Right lobe of liver (tissue), 4 donors: Measurements from ENCODE around the gene GATA5.

ENCODE experiments used
- POLR2A ChIP-seq: fragments of 450-650 bp; IDR thresholded peaks from one replicate; pipeline ENCODE4 v1.6.1; 2017; ENCODE audit warnings: antibody characterized with exemption, mild to moderate bottlenecking
- TF ChIP-seq, protein P1 (sequence below), 4 donors: fragments of 200-600 bp in 3 of 4; fragments of 450-650 bp in 1 of 4; IDR thresholded peaks; one replicate each; pipeline versions ENCODE4 v1.5.1 to v1.8.0; 2016 to 2022; ENCODE audit warnings: antibody characterized with exemption in 4 of 4, mild to moderate bottlenecking in 2 of 4
- donor health status: DM: no; HTN: no; CAD: no.
- donor health status: DM: no; HTN: no; CAD: no.
- donor health status: DM: no; HTN: yes; CAD: no.

- TF ChIP-seq, protein P1, sequence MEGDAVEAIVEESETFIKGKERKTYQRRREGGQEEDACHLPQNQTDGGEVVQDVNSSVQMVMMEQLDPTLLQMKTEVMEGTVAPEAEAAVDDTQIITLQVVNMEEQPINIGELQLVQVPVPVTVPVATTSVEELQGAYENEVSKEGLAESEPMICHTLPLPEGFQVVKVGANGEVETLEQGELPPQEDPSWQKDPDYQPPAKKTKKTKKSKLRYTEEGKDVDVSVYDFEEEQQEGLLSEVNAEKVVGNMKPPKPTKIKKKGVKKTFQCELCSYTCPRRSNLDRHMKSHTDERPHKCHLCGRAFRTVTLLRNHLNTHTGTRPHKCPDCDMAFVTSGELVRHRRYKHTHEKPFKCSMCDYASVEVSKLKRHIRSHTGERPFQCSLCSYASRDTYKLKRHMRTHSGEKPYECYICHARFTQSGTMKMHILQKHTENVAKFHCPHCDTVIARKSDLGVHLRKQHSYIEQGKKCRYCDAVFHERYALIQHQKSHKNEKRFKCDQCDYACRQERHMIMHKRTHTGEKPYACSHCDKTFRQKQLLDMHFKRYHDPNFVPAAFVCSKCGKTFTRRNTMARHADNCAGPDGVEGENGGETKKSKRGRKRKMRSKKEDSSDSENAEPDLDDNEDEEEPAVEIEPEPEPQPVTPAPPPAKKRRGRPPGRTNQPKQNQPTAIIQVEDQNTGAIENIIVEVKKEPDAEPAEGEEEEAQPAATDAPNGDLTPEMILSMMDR (IDR thresholded peaks at IDR 0.05): no peak
- TF ChIP-seq POLR2A: no peak
Measured at GRCh38 chr20:62427172-62428001, 48.4 kb downstream of the GATA5 start, which contains the start of gene RBBP8NL.
